Measurements from ENCODE around the gene C3. TPM values are rescaled to one million over a fixed set of nuclear protein-coding genes. Genes with fewer than 3 reads are reported as not detected.

C3 gene
- total RNA-seq, 4 donors from 2014 or later = 126 to 631 (median 350) TPM

DNA sequence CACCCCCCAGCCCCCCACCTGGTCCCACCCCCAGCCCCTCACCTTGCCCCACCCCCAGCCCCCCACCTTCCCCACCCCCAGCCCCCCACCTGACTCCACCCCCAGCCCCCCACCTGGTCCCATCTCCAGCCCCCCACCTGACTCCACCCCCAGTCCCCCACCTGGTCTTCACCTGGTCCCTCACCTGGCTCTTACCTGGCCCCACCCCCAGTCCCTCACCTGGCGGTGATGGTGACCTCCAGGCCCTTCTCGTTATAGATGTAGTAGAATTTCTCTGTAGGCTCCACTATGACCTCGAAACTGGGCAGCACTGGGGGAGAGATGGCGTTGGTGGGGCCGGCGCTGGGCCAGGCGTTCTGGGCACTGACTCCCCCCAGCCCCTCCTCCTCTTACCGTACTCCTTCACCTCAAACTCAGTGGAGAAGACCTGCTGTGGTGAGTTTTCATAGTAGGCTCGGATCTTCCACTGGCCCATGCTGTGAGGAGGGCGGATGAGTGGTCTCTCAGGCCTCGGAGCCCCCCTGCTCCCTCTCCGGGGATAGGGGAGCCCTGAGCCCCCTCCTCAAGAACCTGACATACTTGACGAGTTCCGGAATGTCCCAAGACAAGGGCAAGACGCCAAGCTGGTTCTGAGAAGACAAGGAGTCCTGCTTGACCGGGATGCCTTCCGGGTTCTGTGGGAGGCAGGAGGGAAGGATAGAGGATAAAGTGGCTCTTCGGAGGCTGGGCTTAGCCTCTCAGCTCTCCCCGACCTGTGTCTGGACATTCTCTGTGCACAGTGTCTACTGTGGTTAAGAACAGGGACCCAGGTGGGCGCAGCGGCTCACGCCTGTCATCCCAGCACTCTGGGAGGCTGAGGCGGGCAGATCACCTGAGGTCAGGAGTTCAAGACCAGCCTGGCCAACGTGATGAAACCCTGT is 6.4 kb downstream of the C3 start:
- Histone ChIP-seq H3K4me1 (no peaks in the 10 kb centered on the region), H3K36me3 (no peaks in the 10 kb centered on the region), H3K4me3 (replicated peaks in 1 of 3) (no peak overlapping the region), H3K27ac (no peak overlapping the region), H3K9me3 (no peaks in the 10 kb centered on the region), H3K27me3 (no peaks in the 10 kb centered on the region)
- peak; percentile 21 to 27 for DNase-seq
- 50 to 56% methylated on average over 18 to 19 of the region's 24 CpGs for WGBS, 2 donors
- TF ChIP-seq, protein P1, sequence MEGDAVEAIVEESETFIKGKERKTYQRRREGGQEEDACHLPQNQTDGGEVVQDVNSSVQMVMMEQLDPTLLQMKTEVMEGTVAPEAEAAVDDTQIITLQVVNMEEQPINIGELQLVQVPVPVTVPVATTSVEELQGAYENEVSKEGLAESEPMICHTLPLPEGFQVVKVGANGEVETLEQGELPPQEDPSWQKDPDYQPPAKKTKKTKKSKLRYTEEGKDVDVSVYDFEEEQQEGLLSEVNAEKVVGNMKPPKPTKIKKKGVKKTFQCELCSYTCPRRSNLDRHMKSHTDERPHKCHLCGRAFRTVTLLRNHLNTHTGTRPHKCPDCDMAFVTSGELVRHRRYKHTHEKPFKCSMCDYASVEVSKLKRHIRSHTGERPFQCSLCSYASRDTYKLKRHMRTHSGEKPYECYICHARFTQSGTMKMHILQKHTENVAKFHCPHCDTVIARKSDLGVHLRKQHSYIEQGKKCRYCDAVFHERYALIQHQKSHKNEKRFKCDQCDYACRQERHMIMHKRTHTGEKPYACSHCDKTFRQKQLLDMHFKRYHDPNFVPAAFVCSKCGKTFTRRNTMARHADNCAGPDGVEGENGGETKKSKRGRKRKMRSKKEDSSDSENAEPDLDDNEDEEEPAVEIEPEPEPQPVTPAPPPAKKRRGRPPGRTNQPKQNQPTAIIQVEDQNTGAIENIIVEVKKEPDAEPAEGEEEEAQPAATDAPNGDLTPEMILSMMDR (IDR thresholded peaks at IDR 0.05) = no peak
- TF ChIP-seq POLR2A (IDR thresholded peaks at IDR 0.05) = no peak
- intact Hi-C loops (cut with DNase I) = no loop called here

DNA sequence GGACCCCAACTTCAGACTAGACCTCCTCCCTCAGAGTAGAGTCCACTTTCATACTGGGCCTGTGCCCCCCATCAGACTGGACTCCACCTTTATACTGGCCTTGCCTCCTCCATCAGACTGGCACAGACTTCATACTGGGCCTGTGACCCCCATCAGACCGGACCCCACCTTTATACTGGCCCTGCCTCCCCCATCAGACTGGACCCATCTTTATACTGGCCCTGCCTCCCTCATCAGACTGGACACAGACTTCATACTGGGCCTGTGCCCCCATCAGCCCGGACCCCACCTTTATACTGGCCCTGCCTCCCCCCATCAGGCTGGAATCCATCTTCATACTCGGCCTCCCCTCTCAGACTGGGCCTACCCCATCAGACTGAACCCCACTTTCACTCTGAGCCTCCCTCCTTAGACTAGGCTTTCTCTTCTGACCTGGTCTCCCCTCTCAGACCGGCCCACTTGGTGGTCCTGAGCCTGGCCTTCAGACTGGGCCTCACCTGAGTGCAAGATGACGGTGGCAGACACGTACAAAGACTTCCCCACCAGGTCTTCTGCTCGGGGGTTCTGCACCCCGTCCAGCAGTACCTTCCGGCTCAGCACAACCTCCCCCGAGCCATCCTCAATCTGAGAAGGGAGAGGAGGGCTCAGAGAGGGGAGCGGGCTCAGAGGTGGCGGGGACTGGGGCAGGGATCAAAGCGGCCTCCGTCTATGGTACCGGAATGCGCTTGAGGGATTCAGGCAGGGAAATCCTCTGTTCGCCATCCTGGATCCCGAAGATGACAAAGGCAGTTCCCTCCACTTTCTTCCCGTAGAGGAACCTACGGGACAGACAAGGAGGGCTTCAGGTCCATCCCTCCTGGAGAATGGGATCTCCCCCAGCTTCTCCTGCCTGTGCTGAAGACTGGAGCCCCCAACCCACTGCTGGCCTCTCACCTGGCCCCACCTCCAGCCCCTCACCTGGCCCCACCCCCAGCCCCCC is 7.5 kb downstream of the C3 start:
- no peaks in the 10 kb centered on the region for H3K4me1 ChIP-seq
- DNase-seq = no peak
- WGBS, 2 donors = 88 to 90% methylated on average over 12 to 20 of the region's 20 CpGs
- H3K27me3 ChIP-seq = no peaks in the 10 kb centered on the region
- intact Hi-C loops (cut with DNase I) = no loop called here
- no peak overlapping the region for H3K4me3 ChIP-seq (replicated peaks in 1 of 3)
- no peak for TF ChIP-seq POLR2A (IDR thresholded peaks at IDR 0.05)
- TF ChIP-seq, protein P1 (IDR thresholded peaks at IDR 0.05) = no peak
- no peaks in the 10 kb centered on the region for H3K36me3 ChIP-seq
- no peaks in the 10 kb centered on the region for H3K9me3 ChIP-seq
- H3K27ac ChIP-seq = no peak overlapping the region

DNA sequence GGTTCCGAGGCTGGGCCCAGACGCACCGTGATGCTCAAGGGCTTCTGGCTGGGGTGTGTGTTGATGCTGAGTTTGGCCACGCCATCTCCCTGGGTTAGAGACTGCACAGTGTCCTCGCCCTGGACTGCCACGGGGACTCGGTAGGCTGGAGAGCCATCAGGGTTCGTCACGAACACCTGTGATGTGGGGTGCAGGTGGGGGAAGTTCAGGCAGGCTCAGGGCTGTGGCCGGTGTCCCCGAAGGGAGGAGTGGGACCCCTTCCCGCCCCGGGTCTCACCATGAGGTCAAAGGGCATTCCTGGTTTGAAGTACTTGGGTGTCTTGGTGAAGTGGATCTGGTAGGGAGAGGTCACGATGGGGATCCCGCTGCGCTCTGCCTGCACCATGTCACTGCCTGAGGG is 8.2 kb downstream of the C3 start:
- 81 to 87% methylated on average over 5 to 16 of the region's 16 CpGs for WGBS, 2 donors
- no peak for DNase-seq
- intact Hi-C loops (cut with DNase I) = no loop called here

DNA sequence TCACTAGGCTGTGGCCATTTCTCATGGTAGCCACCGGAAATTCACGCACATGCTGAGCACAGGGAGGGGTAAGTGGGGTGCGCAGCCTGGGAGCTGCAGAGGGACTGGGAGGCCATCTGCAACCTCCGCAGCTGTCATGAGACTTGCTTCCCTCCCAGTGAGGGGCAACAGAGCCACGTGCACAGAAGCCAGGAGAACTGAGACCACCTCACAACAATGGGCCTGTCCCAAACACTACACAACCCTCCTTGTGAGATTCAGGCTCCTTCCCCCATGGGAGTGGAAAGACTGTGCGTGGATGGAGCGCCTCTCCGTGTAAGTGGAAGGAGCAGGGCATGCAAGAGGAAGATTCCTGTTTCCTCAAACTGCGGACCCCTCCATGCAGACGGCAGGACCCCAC is 8.8 kb downstream of the C3 start:
- 74 to 77% methylated on average over 5 to 10 of the region's 10 CpGs for WGBS, 2 donors
- H3K27me3 ChIP-seq = no peaks in the 10 kb centered on the region
- H3K36me3 ChIP-seq = no peaks in the 10 kb centered on the region
- no peak for DNase-seq
- no peak for TF ChIP-seq POLR2A (IDR thresholded peaks at IDR 0.05)
- TF ChIP-seq, protein P1 (IDR thresholded peaks at IDR 0.05) = no peak
- H3K4me3 ChIP-seq (replicated peaks in 1 of 3) = no peak overlapping the region
- no peak overlapping the region for H3K27ac ChIP-seq
- intact Hi-C loops (cut with DNase I) = no loop called here
- no peaks in the 10 kb centered on the region for H3K9me3 ChIP-seq
- H3K4me1 ChIP-seq = no peaks in the 10 kb centered on the region

More for the DNA sequence above, 8.2 kb downstream of the C3 start:
- H3K9me3 ChIP-seq = no peaks in the 10 kb centered on the region
- H3K27me3 ChIP-seq = no peaks in the 10 kb centered on the region
- H3K36me3 ChIP-seq = no peaks in the 10 kb centered on the region
- H3K4me3 ChIP-seq (replicated peaks in 1 of 3) = no peak overlapping the region
- H3K4me1 ChIP-seq = no peaks in the 10 kb centered on the region
- TF ChIP-seq, protein P1 (IDR thresholded peaks at IDR 0.05) = no peak
- no peak for TF ChIP-seq POLR2A (IDR thresholded peaks at IDR 0.05)
- H3K27ac ChIP-seq = no peak overlapping the region

Data from thyroid gland (tissue), 4 donors.